Kidney epithelial cell (primary cell): Measurements from ENCODE around the gene ZDHHC24. TPM values are rescaled to one million over a fixed set of nuclear protein-coding genes. Genes with fewer than 3 reads are reported as not detected.

Source experiments
- DNase-seq: peaks from one replicate; pipeline ENCODE4 v3.0.0-alpha.2; 2010; ENCODE audit warnings: low read depth
- H3K27me3 ChIP-seq: 2 replicates; pipeline ENCODE4 v1.6.0; 2011; ENCODE audit warnings: low read length; ENCODE audit not compliant: control insufficient read depth, insufficient read depth
- H3K36me3 ChIP-seq: 2 replicates; pipeline ENCODE4 v1.5.1; 2011; ENCODE audit warnings: low read length; ENCODE audit not compliant: control insufficient read depth, insufficient read depth
- H3K4me3 ChIP-seq: 2 replicates; pipeline ENCODE4 v1.5.1; 2011; ENCODE audit warnings: low read depth, mild to moderate bottlenecking, control low read depth, low read length
- total RNA-seq: library from RNA; depleted of rRNA; stranded (reverse); fragments of >200 nt; gene quantifications from 2 replicates; pipeline ENCODE4 v1.2.3, GENCODE V29; 2015
- TF ChIP-seq, protein P1 (sequence below): IDR thresholded peaks from 2 replicates; pipeline ENCODE4 v1.5.1; 2011; ENCODE audit warnings: mild to moderate bottlenecking, moderate library complexity, low read length, control low read depth, inconsistent platforms; ENCODE audit not compliant: insufficient read depth, poor library complexity, severe bottlenecking

ZDHHC24 gene
- total RNA-seq, 1 donor from 2014 or later = 22.0 TPM

DNA sequence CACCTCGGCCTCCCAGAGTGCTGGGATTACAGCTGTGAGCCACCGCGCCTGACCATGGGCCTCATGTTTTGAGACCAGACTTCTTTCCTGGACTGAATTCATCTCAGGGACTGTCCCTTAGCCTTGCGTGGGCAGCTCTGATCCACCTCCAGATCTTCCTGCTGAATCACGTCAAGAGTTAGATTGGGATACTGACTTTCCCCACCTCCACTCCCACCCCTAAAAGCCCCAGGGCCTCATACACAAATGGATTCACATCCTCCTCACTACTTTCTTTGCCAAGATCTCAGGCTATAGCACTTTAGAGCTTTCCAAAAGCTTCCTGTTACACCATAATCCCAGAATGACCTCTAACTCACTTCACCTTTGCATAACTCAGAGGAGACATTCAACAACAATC, 35.0 kb upstream of the ZDHHC24 start:
- Histone ChIP-seq H3K4me3 (no peak overlapping the region), H3K36me3 (no peaks in the 10 kb centered on the region), H3K27me3 (peaks cover 6% of the 10 kb centered on the region)
- no peak for DNase-seq
- TF ChIP-seq, protein P1, sequence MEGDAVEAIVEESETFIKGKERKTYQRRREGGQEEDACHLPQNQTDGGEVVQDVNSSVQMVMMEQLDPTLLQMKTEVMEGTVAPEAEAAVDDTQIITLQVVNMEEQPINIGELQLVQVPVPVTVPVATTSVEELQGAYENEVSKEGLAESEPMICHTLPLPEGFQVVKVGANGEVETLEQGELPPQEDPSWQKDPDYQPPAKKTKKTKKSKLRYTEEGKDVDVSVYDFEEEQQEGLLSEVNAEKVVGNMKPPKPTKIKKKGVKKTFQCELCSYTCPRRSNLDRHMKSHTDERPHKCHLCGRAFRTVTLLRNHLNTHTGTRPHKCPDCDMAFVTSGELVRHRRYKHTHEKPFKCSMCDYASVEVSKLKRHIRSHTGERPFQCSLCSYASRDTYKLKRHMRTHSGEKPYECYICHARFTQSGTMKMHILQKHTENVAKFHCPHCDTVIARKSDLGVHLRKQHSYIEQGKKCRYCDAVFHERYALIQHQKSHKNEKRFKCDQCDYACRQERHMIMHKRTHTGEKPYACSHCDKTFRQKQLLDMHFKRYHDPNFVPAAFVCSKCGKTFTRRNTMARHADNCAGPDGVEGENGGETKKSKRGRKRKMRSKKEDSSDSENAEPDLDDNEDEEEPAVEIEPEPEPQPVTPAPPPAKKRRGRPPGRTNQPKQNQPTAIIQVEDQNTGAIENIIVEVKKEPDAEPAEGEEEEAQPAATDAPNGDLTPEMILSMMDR = no peak

DNA sequence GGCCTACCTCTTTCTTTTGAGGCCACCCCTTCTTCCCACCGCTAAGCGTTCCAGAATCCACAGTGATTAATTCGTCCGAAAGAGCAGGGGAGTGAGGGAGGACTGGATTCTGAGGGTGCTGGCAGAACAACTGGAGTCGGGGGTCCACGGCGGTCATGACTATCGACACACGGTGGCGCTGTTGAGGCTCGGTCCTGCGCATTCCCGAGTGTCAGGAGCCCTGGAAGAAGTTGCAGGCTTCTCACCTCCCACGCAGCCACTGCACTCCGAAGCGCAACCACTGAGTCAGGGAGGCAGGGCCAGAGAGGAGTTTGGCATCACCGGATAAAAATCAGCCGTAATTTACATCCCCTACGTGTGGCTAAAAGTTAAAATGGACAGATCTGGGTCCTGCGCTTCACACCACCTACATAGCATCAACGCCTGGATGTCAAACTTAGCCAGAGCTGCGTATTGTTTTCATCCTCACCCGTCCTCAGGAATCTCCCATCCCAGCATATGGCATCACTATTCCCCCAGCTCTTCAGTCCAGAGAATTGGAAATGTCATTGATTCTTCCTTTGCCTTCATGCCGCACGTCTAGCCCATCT, 33.3 kb upstream of the ZDHHC24 start:
- TF ChIP-seq, protein P1 = peak; percentile 80
- Histone ChIP-seq H3K36me3 (no peaks in the 10 kb centered on the region), H3K4me3 (no peak overlapping the region), H3K27me3 (peaks cover 9% of the 10 kb centered on the region)
- peak; percentile 4 for DNase-seq

DNA sequence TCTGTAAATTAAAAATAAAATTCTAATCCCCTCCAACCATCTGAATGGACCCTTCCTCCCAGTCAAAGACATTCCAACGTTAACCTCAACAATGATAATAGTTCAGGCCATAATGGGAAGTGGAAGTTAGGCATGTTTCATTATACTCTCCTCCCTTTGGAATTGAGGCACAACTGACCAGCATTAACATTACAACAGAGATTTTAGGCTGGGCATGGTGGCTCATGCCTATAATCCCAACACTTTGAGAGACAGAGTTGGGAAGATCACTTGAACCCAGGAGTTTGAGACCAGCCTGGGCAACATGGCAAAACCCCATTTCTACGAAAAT, 25.0 kb upstream of the ZDHHC24 start:
- no peak overlapping the region for H3K4me3 ChIP-seq
- no peak for DNase-seq
- no peaks in the 10 kb centered on the region for H3K36me3 ChIP-seq
- TF ChIP-seq, protein P1 = no peak
- H3K27me3 ChIP-seq = peaks cover 12% of the 10 kb centered on the region

DNA sequence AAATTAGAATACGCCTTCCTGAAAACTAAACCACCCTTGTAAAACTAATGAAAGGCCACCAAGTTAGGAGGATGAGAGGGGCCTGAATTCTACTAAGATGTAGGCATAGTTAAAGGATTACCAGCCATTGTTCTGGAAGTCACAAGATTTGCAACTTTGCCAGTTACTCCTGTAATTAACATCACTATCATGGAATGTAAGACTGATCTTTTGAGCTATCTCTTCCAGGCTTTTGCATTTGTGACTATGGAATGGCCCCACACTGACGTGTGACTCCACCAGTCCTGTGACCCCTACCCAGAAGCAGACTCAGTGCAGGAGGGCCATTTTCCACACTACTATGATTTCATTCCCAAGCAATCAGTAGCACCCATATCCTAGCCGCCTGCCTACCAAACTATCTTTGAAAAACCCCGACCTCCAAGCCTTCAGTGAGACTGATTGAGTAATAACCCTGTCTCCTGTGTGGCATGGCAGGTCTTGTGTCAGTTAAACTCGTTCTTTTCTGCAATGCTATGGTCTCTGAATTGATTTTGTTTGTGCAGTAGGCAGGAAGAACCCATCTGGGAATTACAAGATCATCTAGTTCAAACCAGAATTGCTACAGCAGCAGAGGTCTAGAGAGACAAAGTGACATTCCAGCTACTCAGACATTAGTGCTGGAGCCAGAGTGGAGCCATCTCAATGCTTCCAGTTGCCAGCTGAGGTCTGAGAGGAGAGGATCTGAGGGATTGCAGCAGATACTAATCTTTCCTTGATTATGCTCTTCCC, 24.4 kb upstream of the ZDHHC24 start:
- TF ChIP-seq, protein P1 = no peak
- no peak for DNase-seq
- Histone ChIP-seq H3K4me3 (no peak overlapping the region), H3K36me3 (no peaks in the 10 kb centered on the region), H3K27me3 (peaks cover 10% of the 10 kb centered on the region)

DNA sequence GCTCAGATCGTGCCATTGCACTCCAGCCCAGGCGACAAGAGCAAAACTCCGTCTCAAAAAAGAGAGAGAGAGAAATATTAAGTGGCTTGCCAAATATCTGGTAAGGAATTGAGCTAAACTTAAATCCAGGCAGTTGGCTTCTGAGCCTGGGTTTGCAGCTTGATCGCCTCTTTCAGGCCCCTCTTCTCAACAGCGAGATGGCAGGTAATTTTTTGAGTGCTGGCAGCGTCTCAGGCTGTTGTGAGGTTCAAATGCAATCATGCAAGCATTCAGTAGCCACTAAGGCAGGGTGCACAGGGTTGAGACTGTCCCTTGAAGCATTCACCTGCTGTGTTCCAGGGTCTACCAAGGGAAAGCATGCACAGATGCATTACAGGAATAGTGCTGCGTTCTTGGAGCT, 23.2 kb upstream of the ZDHHC24 start:
- Histone ChIP-seq H3K27me3 (peaks cover 8% of the 10 kb centered on the region), H3K36me3 (no peaks in the 10 kb centered on the region), H3K4me3 (no peak overlapping the region)
- DNase-seq = no peak
- TF ChIP-seq, protein P1 = no peak
